Ureter (tissue), 1 donor: ENCODE measurements around the gene ZFHX3. TPM values are rescaled to one million over a fixed set of nuclear protein-coding genes. Genes with fewer than 3 reads are reported as not detected.
"Not testable (repeated sequence)": the region's sequence is repeated elsewhere in the genome, so short reads cannot be mapped to it uniquely, and the experiment has no call there.

Experiments
- DNase-seq: peaks from one replicate; pipeline ENCODE4 v3.0.0-alpha.2; 2020; ENCODE audit warnings: low spot score
- total RNA-seq: library from RNA; stranded (reverse); gene quantifications from one replicate; pipeline ENCODE4 v1.2.4, GENCODE V29; 2023
- donor health status: DM: yes; HTN: yes; CAD: no.

ZFHX3 gene
- total RNA-seq, 1 donor from 2014 or later, result 60.8 TPM

GRCh38 chr16:73023752-73024570, 24.0 kb downstream of the ZFHX3 start:
- DNase-seq, result no peak

- no peak for DNase-seq
Measured at GRCh38 chr16:73023320-73023719, 24.6 kb downstream of the ZFHX3 start.

- no peak for DNase-seq
Measured at GRCh38 chr16:73022534-73022933, 25.4 kb downstream of the ZFHX3 start.

GRCh38 chr16:73021866-73022495, 25.9 kb downstream of the ZFHX3 start:
- DNase-seq, result no peak

GRCh38 chr16:73020409-73020884, 27.5 kb downstream of the ZFHX3 start:
- DNase-seq, result peak; percentile 73

GRCh38 chr16:73019457-73020362, 28.2 kb downstream of the ZFHX3 start:
- DNase-seq, result no peak

GRCh38 chr16:73018821-73019456, 29.0 kb downstream of the ZFHX3 start:
- no peak for DNase-seq

GRCh38 chr16:73017321-73017720, 30.6 kb downstream of the ZFHX3 start:
- no peak for DNase-seq

- DNase-seq, result no peak
Measured at GRCh38 chr16:73016488-73016830, 31.5 kb downstream of the ZFHX3 start.

- no peak for DNase-seq
Measured at GRCh38 chr16:73015612-73016487, 32.1 kb downstream of the ZFHX3 start.

GRCh38 chr16:73014768-73015167, 33.2 kb downstream of the ZFHX3 start:
- DNase-seq, result no peak

GRCh38 chr16:73013974-73014373, 34.0 kb downstream of the ZFHX3 start:
- DNase-seq, result no peak

GRCh38 chr16:73012341-73012740, 35.6 kb downstream of the ZFHX3 start:
- DNase-seq, result no peak

- no peak for DNase-seq
Measured at GRCh38 chr16:73011926-73012325, 36.0 kb downstream of the ZFHX3 start.

GRCh38 chr16:73010150-73010676, 37.7 kb downstream of the ZFHX3 start:
- no peak for DNase-seq

- DNase-seq, result not testable (repeated sequence)
Measured at GRCh38 chr16:73009710-73010109, 38.2 kb downstream of the ZFHX3 start.

GRCh38 chr16:73006026-73006425, 41.9 kb downstream of the ZFHX3 start:
- no peak for DNase-seq

- no peak for DNase-seq
Measured at GRCh38 chr16:73002866-73003265, 45.1 kb downstream of the ZFHX3 start.

GRCh38 chr16:73000907-73001521, 46.9 kb downstream of the ZFHX3 start:
- DNase-seq, result no peak
